Neural progenitor cell (in vitro differentiated cells): ENCODE results near the gene MAGI2. TPM values are rescaled to one million over a fixed set of nuclear protein-coding genes. Genes with fewer than 3 reads are reported as not detected.
"Not testable (repeated sequence)": the region's sequence is repeated elsewhere in the genome, so short reads cannot be mapped to it uniquely, and the experiment has no call there.

Source experiments
- DNase-seq: peaks from one replicate; pipeline ENCODE4 v3.0.0-alpha.2; 2016; ENCODE audit warnings: low spot score
- H2AFZ ChIP-seq: fragments of 200-600 bp; sonication (generic); replicated peaks from 2 replicates; pipeline ENCODE4 v1.6.1; 2016; ENCODE audit warnings: antibody characterized with exemption
- H3F3A ChIP-seq: fragments of 200-600 bp; sonication (generic); 2 replicates; pipeline ENCODE4 v1.6.1; 2016; ENCODE audit warnings: antibody characterized with exemption, low read depth
- H3K27ac ChIP-seq: fragments of 200-600 bp; sonication (generic); 2 replicates; pipeline ENCODE4 v1.5.1; 2016; ENCODE audit warnings: mild to moderate bottlenecking
- H3K27me3 ChIP-seq: fragments of 200-600 bp; sonication (generic); 2 replicates; pipeline ENCODE4 v1.6.1; 2016; ENCODE audit warnings: mild to moderate bottlenecking, moderate library complexity
- H3K36me3 ChIP-seq: fragments of 200-600 bp; sonication (generic); 2 replicates; pipeline ENCODE4 v1.5.1; 2016
- H3K4me1 ChIP-seq: fragments of 200-600 bp; sonication (generic); 2 replicates; pipeline ENCODE4 v1.6.1; 2016; ENCODE audit warnings: mixed run types
- H3K4me2 ChIP-seq: fragments of 200-600 bp; sonication (generic); 2 replicates; pipeline ENCODE4 v1.6.1; 2016
- H3K4me3 ChIP-seq: fragments of 200-600 bp; sonication (generic); 2 replicates; pipeline ENCODE4 v1.5.1; 2016
- H3K79me2 ChIP-seq: fragments of 200-600 bp; sonication (generic); 2 replicates; pipeline ENCODE4 v1.6.1; 2016; ENCODE audit warnings: low read depth
- H3K9ac ChIP-seq: fragments of 200-600 bp; sonication (generic); 2 replicates; pipeline ENCODE4 v1.6.1; 2016
- H3K9me3 ChIP-seq: fragments of 200-600 bp; sonication (generic); 2 replicates; pipeline ENCODE4 v1.5.1; 2016; ENCODE audit warnings: low read depth
- H4K20me1 ChIP-seq: fragments of 200-600 bp; sonication (generic); 2 replicates; pipeline ENCODE4 v1.6.1; 2016; ENCODE audit warnings: low read depth
- H3K27ac Mint-ChIP-seq: 3 replicates; pipeline ENCODE4 v1.8.0; 2021; ENCODE audit warnings: mixed read lengths
- H3K27me3 Mint-ChIP-seq: 2 replicates; pipeline ENCODE4 v1.8.0; 2022; ENCODE audit warnings: low read depth, mild to moderate bottlenecking, inconsistent platforms, moderate library complexity, mixed read lengths; ENCODE audit not compliant: insufficient read depth
- H3K36me3 Mint-ChIP-seq: 3 replicates; pipeline ENCODE4 v1.8.0; 2021; ENCODE audit warnings: mixed read lengths
- H3K4me1 Mint-ChIP-seq: 3 replicates; pipeline ENCODE4 v1.8.0; 2021; ENCODE audit warnings: mixed read lengths
- H3K4me3 Mint-ChIP-seq: 3 replicates; pipeline ENCODE4 v1.8.0; 2021; ENCODE audit warnings: mild to moderate bottlenecking, moderate library complexity, mixed read lengths
- H3K9me3 Mint-ChIP-seq: 3 replicates; pipeline ENCODE4 v1.8.0; 2020; ENCODE audit warnings: mixed read lengths
- EZH2 ChIP-seq: fragments of 200-600 bp; sonication (generic); IDR thresholded peaks from 2 replicates; pipeline ENCODE4 v1.6.1; 2017; ENCODE audit warnings: antibody characterized with exemption, mild to moderate bottlenecking, moderate library complexity
- EZH2phosphoT487 ChIP-seq: fragments of 200-600 bp; sonication (generic); IDR thresholded peaks from 2 replicates; pipeline ENCODE4 v1.6.1; 2017; ENCODE audit warnings: antibody characterized with exemption
- total RNA-seq: library from RNA; depleted of rRNA; stranded (reverse); fragments of >200 nt; gene quantifications from 2 replicates; pipeline ENCODE4 v1.2.3, GENCODE V29; 2015; ENCODE audit warnings: low replicate concordance
- TF ChIP-seq, protein P1 (sequence below): fragments of 200-600 bp; sonication (generic); IDR thresholded peaks from 2 replicates; pipeline ENCODE4 v1.5.1; 2017; ENCODE audit warnings: antibody characterized with exemption, mild to moderate bottlenecking

The MAGI2 gene
- total RNA-seq, 1 donor from 2014 or later = 5.8 TPM

- no peaks in the 10 kb centered on the region for H3K36me3 ChIP-seq
- no peak overlapping the region for H3K27ac ChIP-seq
- Mint-ChIP-seq H3K27me3 (no peaks in the 10 kb centered on the region), H3K36me3 (no peaks in the 10 kb centered on the region), H3K4me1 (no peaks in the 10 kb centered on the region), H3K9me3 (no peaks in the 10 kb centered on the region), H3K27ac (no peak overlapping the region), H3K4me3 (no peak overlapping the region)
- no peak overlapping the region for H2AFZ ChIP-seq
- H3K9me3 ChIP-seq = no peaks in the 10 kb centered on the region
- no peak for TF ChIP-seq EZH2phosphoT487
- TF ChIP-seq EZH2 = no peak
- TF ChIP-seq, protein P1, sequence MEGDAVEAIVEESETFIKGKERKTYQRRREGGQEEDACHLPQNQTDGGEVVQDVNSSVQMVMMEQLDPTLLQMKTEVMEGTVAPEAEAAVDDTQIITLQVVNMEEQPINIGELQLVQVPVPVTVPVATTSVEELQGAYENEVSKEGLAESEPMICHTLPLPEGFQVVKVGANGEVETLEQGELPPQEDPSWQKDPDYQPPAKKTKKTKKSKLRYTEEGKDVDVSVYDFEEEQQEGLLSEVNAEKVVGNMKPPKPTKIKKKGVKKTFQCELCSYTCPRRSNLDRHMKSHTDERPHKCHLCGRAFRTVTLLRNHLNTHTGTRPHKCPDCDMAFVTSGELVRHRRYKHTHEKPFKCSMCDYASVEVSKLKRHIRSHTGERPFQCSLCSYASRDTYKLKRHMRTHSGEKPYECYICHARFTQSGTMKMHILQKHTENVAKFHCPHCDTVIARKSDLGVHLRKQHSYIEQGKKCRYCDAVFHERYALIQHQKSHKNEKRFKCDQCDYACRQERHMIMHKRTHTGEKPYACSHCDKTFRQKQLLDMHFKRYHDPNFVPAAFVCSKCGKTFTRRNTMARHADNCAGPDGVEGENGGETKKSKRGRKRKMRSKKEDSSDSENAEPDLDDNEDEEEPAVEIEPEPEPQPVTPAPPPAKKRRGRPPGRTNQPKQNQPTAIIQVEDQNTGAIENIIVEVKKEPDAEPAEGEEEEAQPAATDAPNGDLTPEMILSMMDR = no peak
- H3K4me2 ChIP-seq = no peak overlapping the region
- H3K9ac ChIP-seq = no peak overlapping the region
- no peak overlapping the region for H3K4me3 ChIP-seq
- no peak for DNase-seq
- no peaks in the 10 kb centered on the region for H3K4me1 ChIP-seq
- no peaks in the 10 kb centered on the region for H3F3A ChIP-seq
- no peaks in the 10 kb centered on the region for H3K27me3 ChIP-seq
- no peaks in the 10 kb centered on the region for H4K20me1 ChIP-seq
- no peaks in the 10 kb centered on the region for H3K79me2 ChIP-seq
These were observed 373.4 kb downstream of the MAGI2 start for GRCh38 chr7:79079919-79080554.

- H3K79me2 ChIP-seq = no peaks in the 10 kb centered on the region
- TF ChIP-seq EZH2phosphoT487 = no peak
- TF ChIP-seq EZH2 = no peak
- TF ChIP-seq, protein P1 = no peak
- no peaks in the 10 kb centered on the region for H4K20me1 ChIP-seq
These were observed 375.2 kb downstream of the MAGI2 start for GRCh38 chr7:79078273-79078672.

GRCh38 chr7:79071187-79071586, 382.3 kb downstream of the MAGI2 start:
- H3K79me2 ChIP-seq, DNase-seq, H3K9ac ChIP-seq, H3K27ac ChIP-seq, H3K4me3 ChIP-seq, H3K9me3 Mint-ChIP-seq, H3K4me2 ChIP-seq, H2AFZ ChIP-seq, H3K27ac Mint-ChIP-seq, H3K4me1 ChIP-seq, H3K4me1 Mint-ChIP-seq, H4K20me1 ChIP-seq, H3K27me3 Mint-ChIP-seq, H3K27me3 ChIP-seq, H3K36me3 Mint-ChIP-seq, H3K9me3 ChIP-seq, H3K4me3 Mint-ChIP-seq, H3K36me3 ChIP-seq, H3F3A ChIP-seq: not testable (repeated sequence)

More at GRCh38 chr7:79078273-79078672, 375.2 kb downstream of the MAGI2 start:
- Histone ChIP-seq H3K27ac (no peak overlapping the region), H3K27me3 (no peaks in the 10 kb centered on the region), H3K4me1 (no peaks in the 10 kb centered on the region), H3K9me3 (no peaks in the 10 kb centered on the region), H2AFZ (no peak overlapping the region), H3K36me3 (no peaks in the 10 kb centered on the region), H3K9ac (no peak overlapping the region), H3K4me2 (no peak overlapping the region), H3F3A (no peaks in the 10 kb centered on the region), H3K4me3 (no peak overlapping the region)
- no peak for DNase-seq
- H3K27me3 Mint-ChIP-seq = no peaks in the 10 kb centered on the region
- H3K36me3 Mint-ChIP-seq = no peaks in the 10 kb centered on the region
- H3K9me3 Mint-ChIP-seq = no peaks in the 10 kb centered on the region
- H3K27ac Mint-ChIP-seq = no peak overlapping the region
- H3K4me3 Mint-ChIP-seq = no peak overlapping the region
- H3K4me1 Mint-ChIP-seq = no peaks in the 10 kb centered on the region

- Histone ChIP-seq H3K4me3 (no peak overlapping the region), H3K27me3 (no peaks in the 10 kb centered on the region), H2AFZ (no peak overlapping the region), H3K9ac (no peak overlapping the region), H3K36me3 (no peaks in the 10 kb centered on the region), H3F3A (no peaks in the 10 kb centered on the region), H3K27ac (no peak overlapping the region), H4K20me1 (no peaks in the 10 kb centered on the region), H3K79me2 (no peaks in the 10 kb centered on the region), H3K9me3 (no peaks in the 10 kb centered on the region), H3K4me2 (no peak overlapping the region), H3K4me1 (no peaks in the 10 kb centered on the region)
- Mint-ChIP-seq H3K27ac (no peak overlapping the region), H3K9me3 (no peaks in the 10 kb centered on the region), H3K4me1 (no peaks in the 10 kb centered on the region), H3K27me3 (no peaks in the 10 kb centered on the region), H3K36me3 (no peaks in the 10 kb centered on the region), H3K4me3 (no peak overlapping the region)
- no peak for DNase-seq
- TF ChIP-seq EZH2 (no peak), EZH2phosphoT487 (no peak)
- TF ChIP-seq, protein P1 = no peak
These were observed 389.2 kb downstream of the MAGI2 start for GRCh38 chr7:79064187-79064823.
